Colonic mucosa (tissue), 4 donors: Measurements from ENCODE around the gene SNX8. TPM values are rescaled to one million over a fixed set of nuclear protein-coding genes. Genes with fewer than 3 reads are reported as not detected.

Experiments
- DNase-seq: peaks from one replicate; pipeline ENCODE4 v3.0.0-alpha.2; 2020
- H3K27ac ChIP-seq: fragments of 200-600 bp; one replicate; pipeline ENCODE4 v1.8.0; 2021
- H3K27me3 ChIP-seq: fragments of 200-600 bp; one replicate; pipeline ENCODE4 v1.8.0; 2021
- H3K36me3 ChIP-seq: fragments of 200-600 bp; one replicate; pipeline ENCODE4 v1.8.0; 2021
- H3K4me1 ChIP-seq: fragments of 200-600 bp; one replicate; pipeline ENCODE4 v1.8.0; 2021; ENCODE audit warnings: mild to moderate bottlenecking
- H3K4me3 ChIP-seq: fragments of 200-600 bp; one replicate; pipeline ENCODE4 v1.8.0; 2021
- H3K9ac ChIP-seq, 2 donors: one replicate each; pipeline ENCODE4 v1.7.0; 2013; ENCODE audit warnings: control low read depth in 2 of 2, low read depth in 2 of 2, low read length in 2 of 2
- H3K9me3 ChIP-seq: fragments of 200-600 bp; one replicate; pipeline ENCODE4 v1.8.0; 2021
- CTCF ChIP-seq: fragments of 200-600 bp; IDR thresholded peaks from one replicate; pipeline ENCODE4 v1.8.0; 2022; ENCODE audit warnings: antibody characterized with exemption, mild to moderate bottlenecking
- intact Hi-C: fragments of 100-400 bp; cut with DNase I; formaldehyde crosslinking; loops from one replicate; pipeline ENCODE4 v1.14.1; 2022
- total RNA-seq, 2 donors: library from RNA; stranded (reverse); fragmentation: NEBNext Ultra II Directional in 1 of 2; extraction: Animal tissue kit (Norgen Biotek cat#: 25700) in 1 of 2; gene quantifications; one replicate each; pipeline ENCODE4 v1.2.1, GENCODE V29; 2021
- donor health status: healthy.
- donor health status: DM: no; HTN: no; CAD: no.
- donor health status: DM: no; HTN: no; CAD: no.

SNX8 gene
- total RNA-seq, 2 donors from 2014 or later = 22.4 to 36.7 TPM

GRCh38 chr7:2253525-2254244, 60.6 kb downstream of the SNX8 start:
- Histone ChIP-seq H3K9me3 (no peaks in the 10 kb centered on the region), H3K4me1 (no peaks in the 10 kb centered on the region), H3K9ac (no peak overlapping the region), H3K36me3 (no peaks in the 10 kb centered on the region), H3K27ac (no peak overlapping the region), H3K4me3 (no peak overlapping the region), H3K27me3 (no peaks in the 10 kb centered on the region)
- DNase-seq = no peak
- intact Hi-C loops = no loop called here
- no peak for TF ChIP-seq CTCF

GRCh38 chr7:2253021-2253420, 61.2 kb downstream of the SNX8 start:
- H3K9me3 ChIP-seq = no peaks in the 10 kb centered on the region
- no peak for TF ChIP-seq CTCF
- intact Hi-C loops = no loop called here

GRCh38 chr7:2251841-2252771, 62.1 kb downstream of the SNX8 start:
- intact Hi-C loops = no loop called here
- Histone ChIP-seq H3K4me3 (no peak overlapping the region), H3K36me3 (no peaks in the 10 kb centered on the region), H3K9ac (no peak overlapping the region), H3K27me3 (no peaks in the 10 kb centered on the region), H3K27ac (no peak overlapping the region), H3K9me3 (no peaks in the 10 kb centered on the region), H3K4me1 (no peaks in the 10 kb centered on the region)
- DNase-seq = no peak
- TF ChIP-seq CTCF = no peak

More at GRCh38 chr7:2253021-2253420, 61.2 kb downstream of the SNX8 start:
- Histone ChIP-seq H3K9ac (no peak overlapping the region), H3K36me3 (no peaks in the 10 kb centered on the region), H3K4me1 (no peaks in the 10 kb centered on the region), H3K27ac (no peak overlapping the region), H3K27me3 (no peaks in the 10 kb centered on the region), H3K4me3 (no peak overlapping the region)
- DNase-seq = no peak

- H3K4me1 ChIP-seq = no peaks in the 10 kb centered on the region
- H3K9me3 ChIP-seq = no peaks in the 10 kb centered on the region
- no peaks in the 10 kb centered on the region for H3K27me3 ChIP-seq
- no peaks in the 10 kb centered on the region for H3K36me3 ChIP-seq
- no peak for DNase-seq
- H3K4me3 ChIP-seq = no peak overlapping the region
- H3K27ac ChIP-seq = no peak overlapping the region
- no peak overlapping the region for H3K9ac ChIP-seq
- intact Hi-C loops = no loop called here
- no peak for TF ChIP-seq CTCF
Measured at GRCh38 chr7:2251381-2251780, 62.9 kb downstream of the SNX8 start.

- no peaks in the 10 kb centered on the region for H3K9me3 ChIP-seq
- H3K27me3 ChIP-seq = no peaks in the 10 kb centered on the region
- H3K27ac ChIP-seq = no peak overlapping the region
- TF ChIP-seq CTCF = no peak
- H3K36me3 ChIP-seq = no peaks in the 10 kb centered on the region
- no peak overlapping the region for H3K4me3 ChIP-seq
- intact Hi-C loops = loop anchor here (5.0 kb wide), 1 partner anchor 97 kb away; no protein-coding TSS in a partner anchor
- no peak overlapping the region for H3K9ac ChIP-seq
- DNase-seq = no peak
- no peaks in the 10 kb centered on the region for H3K4me1 ChIP-seq
Measured at GRCh38 chr7:2249744-2250323, 64.4 kb downstream of the SNX8 start.
